Kidney (tissue), 14 donors: Measurements from ENCODE around the gene SORCS3. TPM values are rescaled to one million over a fixed set of nuclear protein-coding genes. Genes with fewer than 3 reads are reported as not detected.

Source experiments
- DNase-seq, 5 donors: peaks; one replicate each; pipeline ENCODE4 v3.0.0-alpha.2; 2013 to 2020
- FAIRE-seq: peaks from 2 replicates; lab custom pipeline; 2012; peaks lifted over from hg19 to GRCh38; lab: Jason Lieb, UNC
- H3K27ac ChIP-seq, 2 donors: one replicate each; pipeline ENCODE4 v1.7.0; 2013; ENCODE audit warnings: low read depth in 2 of 2, low read length in 2 of 2, inconsistent platforms in 1 of 2
- H3K27me3 ChIP-seq: one replicate; pipeline ENCODE4 v1.7.1; 2013; ENCODE audit warnings: low read length, inconsistent platforms; ENCODE audit not compliant: control insufficient read depth, insufficient read depth
- H3K36me3 ChIP-seq, 3 donors: one replicate each; pipeline versions ENCODE4 v1.7.0 to v1.7.1; 2013; ENCODE audit warnings: low read length in 3 of 3, control low read depth in 1 of 3, inconsistent platforms in 1 of 3; ENCODE audit not compliant: insufficient read depth in 3 of 3, control insufficient read depth in 2 of 3
- H3K4me1 ChIP-seq, 3 donors: one replicate each; pipeline versions ENCODE4 v1.7.0 to v1.7.1; 2013; ENCODE audit warnings: low read length in 3 of 3, inconsistent platforms in 1 of 3, low read depth in 1 of 3; ENCODE audit not compliant: control insufficient read depth in 2 of 3, insufficient read depth in 2 of 3
- H3K4me3 ChIP-seq, 3 donors: one replicate each; pipeline versions ENCODE4 v1.7.0 to v1.8.1; 2013; ENCODE audit warnings: low read length in 3 of 3, control low read depth in 1 of 3, inconsistent platforms in 1 of 3
- H3K9ac ChIP-seq, 3 donors: one replicate each; pipeline versions ENCODE4 v1.7.0 to v1.7.1; 2013; ENCODE audit warnings: low read length in 3 of 3, control low read depth in 1 of 3, inconsistent platforms in 1 of 3
- H3K9me3 ChIP-seq, 3 donors: one replicate each; pipeline versions ENCODE4 v1.7.0 to v1.7.1; 2013; ENCODE audit warnings: low read length in 3 of 3, control low read depth in 1 of 3, inconsistent platforms in 1 of 3; ENCODE audit not compliant: control insufficient read depth in 2 of 3, insufficient read depth in 1 of 3
- CTCF ChIP-seq: IDR thresholded peaks from 3 replicates; pipeline ENCODE4 v1.5.1; 2012; ENCODE audit warnings: mild to moderate bottlenecking, moderate library complexity, borderline replicate concordance; ENCODE audit not compliant: insufficient read depth; ENCODE audit errors: extremely low read depth
- intact Hi-C: fragments of 100-400 bp; cut with DNase I; formaldehyde crosslinking; loops from one replicate; pipeline ENCODE4 v1.11.1; 2022
- polyA plus RNA-seq: library from polyadenylated mRNA; stranded (reverse); fragments of 350-450 nt; fragmentation: Illumina TruSeq; extraction: RNeasy Lipid Tissue Mini Kit (QIAGEN cat#74804); gene quantifications from one replicate; pipeline ENCODE4 v1.2.3, GENCODE V29; 2014; ENCODE audit warnings: low read depth, low replicate concordance; ENCODE audit not compliant: insufficient read depth
- total RNA-seq: library from RNA; stranded (reverse); fragmentation: NEBNext Ultra II Directional; extraction: Animal tissue kit (Norgen Biotek cat#: 25700); gene quantifications from one replicate; pipeline ENCODE4 v1.2.1, GENCODE V29; 2021
- donor health status: control.
- donor health status: control.
- donor health status: control.
- donor health status: control.
- donor health status: control.
- donor health status: DM: yes; HTN: yes; CAD: no.
- donor health status: Normal renal cell carcinoma (clear cell type).

The SORCS3 gene
- total and polyA plus RNA-seq, 2 donors from 2014 or later, result 0.52 to 1.1 TPM

DNA sequence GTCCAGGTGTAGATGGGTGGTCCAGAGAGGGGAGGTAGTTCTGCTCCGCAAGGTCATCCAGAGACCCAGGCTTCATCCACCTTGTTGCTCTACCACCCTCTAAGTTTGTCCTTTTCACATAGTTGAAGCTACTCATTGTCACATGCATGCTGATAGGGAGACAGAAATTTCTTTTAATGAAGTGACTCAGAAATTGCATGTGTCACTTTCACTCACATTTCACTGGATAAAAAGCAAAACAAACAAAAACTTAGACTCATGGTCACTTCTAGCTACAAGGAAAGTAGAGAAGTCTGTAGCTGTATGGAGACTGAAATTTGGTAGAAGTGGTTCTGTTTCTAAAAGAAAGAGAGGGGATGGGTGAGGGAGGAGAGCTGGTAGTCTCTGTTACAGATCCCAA lies 161.9 kb downstream of the SORCS3 start:
- H3K27me3 ChIP-seq, result no peaks in the 10 kb centered on the region
- H3K4me3 ChIP-seq, result no peak overlapping the region
- no peaks in the 10 kb centered on the region for H3K9me3 ChIP-seq
- FAIRE-seq, result no peak
- no peaks in the 10 kb centered on the region for H3K36me3 ChIP-seq
- H3K27ac ChIP-seq, result no peak overlapping the region
- no peaks in the 10 kb centered on the region for H3K4me1 ChIP-seq
- DNase-seq, result no peak
- H3K9ac ChIP-seq, result no peak overlapping the region
- no peak for TF ChIP-seq CTCF
- intact Hi-C loops, result no loop called here

GRCh38 chr10:104804880-104805279 lies 163.8 kb downstream of the SORCS3 start:
- FAIRE-seq, result no peak
- Histone ChIP-seq H3K9ac (no peak overlapping the region), H3K36me3 (no peaks in the 10 kb centered on the region), H3K27me3 (no peaks in the 10 kb centered on the region), H3K4me3 (no peak overlapping the region), H3K27ac (no peak overlapping the region), H3K9me3 (no peaks in the 10 kb centered on the region), H3K4me1 (no peaks in the 10 kb centered on the region)
- no peak for TF ChIP-seq CTCF
- intact Hi-C loops, result no loop called here
- DNase-seq, result no peak

- Histone ChIP-seq H3K4me3 (no peak overlapping the region), H3K36me3 (no peaks in the 10 kb centered on the region), H3K9me3 (no peaks in the 10 kb centered on the region), H3K9ac (no peak overlapping the region), H3K27ac (no peak overlapping the region), H3K27me3 (no peaks in the 10 kb centered on the region), H3K4me1 (no peaks in the 10 kb centered on the region)
- TF ChIP-seq CTCF, result no peak
- intact Hi-C loops, result no loop called here
- no peak for DNase-seq
- no peak for FAIRE-seq
Measured at GRCh38 chr10:104806801-104807200, 165.7 kb downstream of the SORCS3 start.
